Left ventricle myocardium superior (tissue), 1 donor: ENCODE measurements around the gene RTN4R. TPM values are rescaled to one million over a fixed set of nuclear protein-coding genes. Genes with fewer than 3 reads are reported as not detected.
"Not testable (repeated sequence)": the region's sequence is repeated elsewhere in the genome, so short reads cannot be mapped to it uniquely, and the experiment has no call there.

ENCODE experiments used
- ATAC-seq: fragments of 200-7000 bp; cut with Tn5 transposase; one replicate; pipeline ENCODE4 v1.9.1; 2020; ENCODE audit warnings: mild to moderate bottlenecking, moderate library complexity
- DNase-seq: peaks from one replicate; pipeline ENCODE4 v3.0.0-alpha.2; 2020
- intact Hi-C: fragments of 100-400 bp; cut with micrococcal nuclease; formaldehyde crosslinking; loops from one replicate; pipeline ENCODE4 v1.11.0; 2022
- total RNA-seq: library from RNA; stranded (reverse); fragmentation: NEBNext Ultra II Directional; extraction: Animal tissue kit (Norgen Biotek cat#: 25700); gene quantifications from one replicate; pipeline ENCODE4 v1.2.1, GENCODE V29; 2021
- donor health status: DM: no; HTN: yes; CAD: no; lungs with severe emphysema.

RTN4R gene
- total RNA-seq, 1 donor from 2014 or later: 1.2 TPM

GRCh38 chr22:20290578-20291248, 22.6 kb upstream of the RTN4R start:
- no peak for DNase-seq
- intact Hi-C loops: no loop called here
- no peak for ATAC-seq

- DNase-seq: no peak
- ATAC-seq: no peak
- intact Hi-C loops: no loop called here
These were observed 21.9 kb upstream of the RTN4R start for GRCh38 chr22:20290045-20290392.

DNA sequence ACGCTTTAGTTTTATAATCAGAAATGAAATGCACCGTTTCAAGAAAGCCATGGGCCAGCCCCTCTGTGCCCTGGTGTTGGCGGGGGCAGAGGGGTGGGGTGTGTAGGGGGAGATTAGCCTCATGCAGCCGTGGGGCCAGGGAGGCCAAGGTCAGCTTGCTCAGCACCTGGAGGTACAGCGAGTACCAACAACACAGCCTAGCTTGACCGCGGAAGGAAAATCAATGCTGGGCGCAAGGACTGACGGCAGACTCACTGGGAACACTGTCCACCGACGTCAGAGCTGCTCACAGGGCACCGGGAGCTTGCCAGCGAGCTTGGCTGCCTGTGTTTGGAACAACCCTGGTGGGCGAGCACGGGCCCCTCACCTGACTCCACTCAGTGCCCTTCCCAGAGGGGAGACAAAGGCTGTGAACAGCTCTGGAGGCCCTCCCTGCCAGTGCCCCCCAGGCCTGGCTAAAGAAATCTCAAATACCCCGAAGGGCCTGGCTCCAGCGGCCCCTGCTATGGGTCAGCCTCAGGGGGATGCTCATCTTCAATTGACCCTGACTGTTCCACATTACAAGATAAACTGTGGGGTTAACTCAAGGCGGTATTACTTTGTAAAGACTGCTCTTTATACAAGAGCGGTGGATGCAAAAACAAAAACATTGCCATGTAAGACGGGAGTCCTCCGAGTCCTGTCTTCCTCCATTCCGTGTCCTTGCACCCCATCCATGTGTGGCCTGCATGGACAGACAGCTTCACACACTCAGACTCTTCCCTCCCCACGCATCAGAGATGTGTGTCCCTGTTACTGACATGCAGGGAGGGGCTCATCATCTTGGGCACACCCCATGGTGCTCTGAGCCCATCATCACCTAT, 21.3 kb upstream of the RTN4R start:
- DNase-seq, intact Hi-C loops, ATAC-seq: not testable (repeated sequence)

DNA sequence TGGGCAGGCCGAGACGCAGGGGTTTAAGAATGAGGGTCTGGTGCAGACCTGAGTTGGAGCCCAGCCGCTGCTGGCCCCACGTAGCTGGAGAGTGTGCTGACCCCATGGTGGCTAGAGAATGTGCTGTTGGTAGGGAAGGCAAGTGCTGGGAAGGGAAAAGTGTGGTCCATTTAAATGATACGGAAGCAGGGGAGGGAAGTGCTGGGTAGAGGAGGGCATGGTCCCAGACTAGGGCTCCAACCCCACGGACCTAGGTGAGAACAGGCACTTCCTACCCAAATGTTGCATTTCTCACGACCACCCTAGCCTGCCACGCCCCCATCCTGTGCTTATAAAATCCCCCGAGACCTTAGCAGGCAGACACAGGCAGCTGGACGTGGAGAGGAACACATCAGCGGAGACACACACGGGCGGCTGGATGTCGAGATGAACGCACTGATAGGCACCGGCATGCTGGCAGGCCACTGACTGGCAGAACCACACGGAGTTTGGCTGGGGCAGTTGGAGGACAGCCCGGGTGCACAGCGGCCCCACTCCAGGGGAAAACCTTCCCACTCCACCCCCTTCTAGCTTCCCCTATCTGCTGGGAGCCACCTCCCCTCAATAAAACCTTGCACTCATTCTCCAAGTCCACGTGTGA, 18.8 kb upstream of the RTN4R start:
- intact Hi-C loops, DNase-seq, ATAC-seq: not testable (repeated sequence)

GRCh38 chr22:20286312-20286660, 18.2 kb upstream of the RTN4R start:
- not testable (repeated sequence) for ATAC-seq

GRCh38 chr22:20285473-20286311, 17.6 kb upstream of the RTN4R start:
- intact Hi-C loops: not testable (repeated sequence)

More at GRCh38 chr22:20286312-20286660, 18.2 kb upstream of the RTN4R start:
- DNase-seq, intact Hi-C loops: not testable (repeated sequence)

DNA sequence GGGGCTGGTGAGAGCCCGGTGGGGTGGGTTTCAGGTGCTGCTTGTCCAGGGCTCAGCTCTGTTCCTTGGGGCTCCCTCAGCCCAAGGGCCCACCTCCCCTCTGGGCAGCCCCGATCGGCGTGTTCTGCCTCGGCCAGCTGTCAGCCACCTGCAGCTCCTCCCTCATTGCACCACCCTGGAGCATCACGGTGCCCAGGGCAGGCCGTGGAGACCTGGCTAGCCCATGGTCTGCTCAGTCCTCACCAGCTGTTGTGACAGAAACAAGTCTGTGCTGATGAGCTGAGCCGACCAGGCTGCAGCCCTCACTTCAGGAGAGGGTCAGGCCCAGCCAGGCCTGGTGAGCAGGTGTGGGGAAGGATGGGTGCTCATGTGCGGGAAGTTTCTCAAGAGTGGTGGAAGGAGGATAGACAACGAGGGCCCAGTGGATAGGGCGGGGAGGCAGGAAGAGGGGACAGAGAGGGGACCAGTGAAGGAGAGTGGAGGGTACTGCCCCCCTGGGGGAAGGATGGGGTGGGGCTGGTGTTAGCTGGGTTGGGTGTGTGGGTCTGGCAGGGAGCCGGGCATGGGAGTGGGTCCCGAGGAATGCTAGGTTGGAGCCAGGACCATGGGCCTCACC, 16.5 kb upstream of the RTN4R start:
- DNase-seq (no peak), ATAC-seq (no peak)
- intact Hi-C loops: no loop called here

More at GRCh38 chr22:20285473-20286311, 17.6 kb upstream of the RTN4R start:
- ATAC-seq: peak; percentile 91
- DNase-seq: peak; percentile 83

GRCh38 chr22:20283674-20284066, 15.6 kb upstream of the RTN4R start:
- intact Hi-C loops: no loop called here
- no peak for ATAC-seq
- no peak for DNase-seq

DNA sequence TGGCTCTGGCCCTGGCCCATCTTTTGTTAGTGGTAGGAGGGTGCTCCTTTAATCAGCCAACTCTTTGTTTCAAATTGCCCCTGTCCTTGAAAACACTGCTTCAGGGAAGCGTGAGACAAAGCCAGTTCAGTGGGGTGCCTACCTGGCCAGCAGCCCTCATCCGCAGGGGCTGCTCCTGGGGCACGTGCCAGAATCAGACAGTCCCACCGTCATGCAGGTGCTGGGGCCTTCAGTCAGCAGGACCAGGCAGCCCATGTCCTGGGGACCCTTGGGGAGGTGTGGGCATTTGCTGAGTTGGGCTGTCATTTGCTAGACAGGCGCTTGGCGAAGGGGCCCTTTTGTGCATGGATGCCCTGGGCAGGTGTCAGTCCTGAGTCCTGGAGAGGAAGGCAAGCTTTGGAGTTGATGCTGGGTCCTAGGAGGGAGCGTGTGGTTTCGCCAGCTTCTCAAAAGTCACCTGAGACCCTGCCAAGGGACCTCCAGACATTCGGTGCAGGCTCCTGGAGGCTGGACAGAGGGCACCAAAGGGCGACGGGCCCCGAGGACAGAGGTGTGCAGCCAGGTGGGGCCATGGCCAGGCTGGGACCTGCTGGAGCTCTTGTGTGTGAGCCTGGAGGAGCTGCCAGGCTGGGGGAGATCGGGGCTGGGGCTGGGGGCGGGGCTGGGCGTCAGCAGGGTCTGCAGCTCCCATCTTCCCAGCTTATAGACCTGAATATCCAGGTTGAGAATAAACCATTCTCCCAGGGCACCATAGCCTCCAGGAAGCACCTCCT, 15.0 kb upstream of the RTN4R start:
- DNase-seq (no peak), ATAC-seq (no peak)
- intact Hi-C loops: no loop called here

DNA sequence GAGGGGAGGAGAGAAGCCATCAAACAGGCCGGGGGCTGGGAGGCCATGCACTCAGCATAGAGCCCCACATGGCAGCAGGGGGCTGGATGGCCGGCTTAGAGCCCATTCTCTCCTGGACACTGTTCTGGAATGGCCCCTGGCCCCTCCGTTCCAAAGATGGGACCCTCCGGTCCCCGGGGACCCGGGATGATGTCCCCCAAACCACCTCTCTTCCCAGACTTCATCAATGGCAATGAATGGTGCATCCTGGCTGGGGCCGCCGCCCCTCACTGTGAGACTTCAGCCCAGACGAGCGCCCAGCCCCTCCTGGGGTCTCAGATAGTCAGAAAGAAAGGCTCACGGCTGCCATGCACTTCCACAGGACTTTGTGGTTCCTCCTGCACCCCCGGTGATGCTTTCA, 13.8 kb upstream of the RTN4R start:
- intact Hi-C loops: no loop called here

DNA sequence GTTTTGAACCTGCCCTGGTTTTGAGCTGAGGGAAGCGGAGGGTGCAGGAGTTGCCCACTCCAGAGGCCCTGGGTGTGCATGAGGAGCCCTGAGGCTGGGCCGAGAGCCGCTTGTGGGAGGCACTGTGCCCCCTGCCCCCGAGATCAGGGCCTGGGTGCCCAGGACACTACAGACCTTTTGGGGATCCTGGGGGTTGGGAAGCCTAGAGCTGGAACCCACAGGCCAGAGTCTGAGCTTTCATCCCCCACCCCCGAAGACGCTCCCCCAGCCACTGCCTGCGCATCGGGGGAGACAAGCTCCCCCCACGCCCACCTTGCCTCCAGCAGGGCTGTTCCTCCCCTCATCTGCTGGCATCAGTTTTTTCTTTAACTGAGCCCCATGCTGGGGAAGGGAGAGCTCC, 13.4 kb upstream of the RTN4R start:
- ATAC-seq, intact Hi-C loops, DNase-seq: not testable (repeated sequence)

More for the DNA sequence above, 13.8 kb upstream of the RTN4R start:
- DNase-seq (no peak), ATAC-seq (no peak)

DNA sequence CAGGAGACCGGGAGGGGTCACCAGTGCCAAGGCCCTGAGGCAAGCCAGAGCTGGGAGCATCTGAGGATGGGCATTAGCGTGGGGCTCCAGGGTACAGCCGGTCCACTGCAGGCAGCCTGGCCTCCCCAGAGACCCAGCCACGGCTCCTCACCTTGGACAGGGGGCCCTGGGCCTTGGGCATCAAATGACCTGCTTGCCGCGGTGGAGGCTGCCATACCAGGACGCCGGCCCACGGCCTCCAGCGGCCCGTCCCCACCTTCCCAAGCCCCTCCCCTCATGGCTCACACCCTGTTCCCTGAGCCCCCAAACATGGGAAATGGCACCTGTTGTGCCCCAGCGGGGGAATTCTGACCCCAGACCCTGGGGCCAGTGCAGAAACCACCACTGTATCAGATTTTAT, 12.7 kb upstream of the RTN4R start:
- intact Hi-C loops: no loop called here
- DNase-seq: no peak
- no peak for ATAC-seq

DNA sequence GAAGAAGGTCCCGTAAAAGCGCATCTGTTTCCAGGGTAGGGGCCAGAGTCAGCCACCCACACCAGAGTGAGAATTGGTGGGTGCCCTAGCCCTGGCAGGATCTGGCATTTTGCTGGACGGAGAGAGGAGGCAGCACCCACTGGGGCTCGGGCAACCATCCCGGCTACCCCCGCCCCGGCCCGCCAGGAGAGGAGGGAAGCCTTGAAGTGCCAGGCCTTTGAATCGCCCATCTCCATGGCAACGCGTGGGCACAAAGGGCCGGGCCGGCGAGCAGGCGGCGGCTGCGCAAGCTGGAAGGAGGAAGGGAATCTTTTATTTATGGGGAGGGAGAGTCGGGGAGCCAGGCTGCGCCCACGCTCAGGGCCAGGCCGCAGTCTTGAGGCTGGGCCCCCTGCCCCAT, 12.0 kb upstream of the RTN4R start:
- DNase-seq, intact Hi-C loops, ATAC-seq: not testable (repeated sequence)

DNA sequence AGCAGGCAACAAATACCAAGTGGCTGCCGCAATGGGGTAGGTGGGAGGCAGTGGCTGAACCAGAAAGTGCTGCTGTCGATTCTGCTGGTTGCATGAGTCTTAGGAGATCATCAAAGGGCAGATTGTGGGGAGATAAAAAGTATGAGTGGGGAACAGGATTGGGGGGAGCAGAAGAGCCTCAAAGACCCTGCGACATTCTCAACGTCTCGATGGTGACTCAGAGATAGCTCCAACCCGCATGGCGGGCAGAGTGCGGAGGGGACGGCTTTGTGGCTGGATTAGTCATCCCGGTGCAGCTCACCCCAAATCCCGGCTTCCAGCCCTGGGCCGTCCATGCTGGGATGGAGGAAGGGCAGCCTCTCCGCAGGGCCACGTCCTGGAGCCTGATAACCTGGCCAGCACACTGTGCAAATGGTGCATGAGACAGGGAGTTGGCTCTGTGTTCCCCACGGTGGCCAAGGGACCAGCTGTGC, 11.6 kb upstream of the RTN4R start:
- no peak for DNase-seq
- no peak for ATAC-seq
- intact Hi-C loops: no loop called here

DNA sequence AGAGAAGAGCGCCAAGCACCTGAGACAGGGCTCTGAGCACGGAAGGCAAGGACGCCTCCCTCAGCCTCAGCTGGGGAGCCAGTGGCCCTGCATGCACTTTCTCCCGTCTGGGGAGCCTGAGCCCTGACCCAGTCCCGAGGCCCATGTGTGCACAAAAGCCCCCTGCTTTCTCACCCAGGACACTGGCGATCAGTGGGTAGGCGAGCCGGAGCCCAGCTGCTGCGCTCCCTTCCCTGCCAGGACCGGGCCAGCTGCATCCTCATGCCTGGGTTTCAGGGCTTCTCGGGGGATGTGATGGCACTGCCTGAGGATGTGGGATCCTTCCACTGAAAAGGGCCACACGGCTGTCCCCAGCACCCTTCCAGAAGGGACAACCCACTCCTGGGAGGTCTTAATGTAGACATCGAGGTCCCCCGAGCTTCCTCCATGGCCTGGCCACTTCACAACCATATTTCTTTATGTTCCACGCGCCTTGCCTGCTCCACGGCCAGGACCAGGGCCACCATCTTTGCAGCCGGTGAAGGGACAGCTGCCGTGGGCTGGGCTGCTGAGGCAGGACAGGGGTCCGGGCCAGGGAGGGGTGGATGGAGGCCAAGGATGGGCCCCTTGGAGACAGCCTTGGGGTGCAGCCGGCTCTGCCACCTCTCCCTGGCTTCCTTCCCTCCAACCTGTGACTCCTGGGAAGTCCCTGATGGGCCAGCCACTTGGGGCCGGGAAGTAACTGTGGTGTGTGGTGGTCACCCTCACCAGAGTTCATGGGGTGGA, 10.8 kb upstream of the RTN4R start:
- ATAC-seq, intact Hi-C loops, DNase-seq: not testable (repeated sequence)

DNA sequence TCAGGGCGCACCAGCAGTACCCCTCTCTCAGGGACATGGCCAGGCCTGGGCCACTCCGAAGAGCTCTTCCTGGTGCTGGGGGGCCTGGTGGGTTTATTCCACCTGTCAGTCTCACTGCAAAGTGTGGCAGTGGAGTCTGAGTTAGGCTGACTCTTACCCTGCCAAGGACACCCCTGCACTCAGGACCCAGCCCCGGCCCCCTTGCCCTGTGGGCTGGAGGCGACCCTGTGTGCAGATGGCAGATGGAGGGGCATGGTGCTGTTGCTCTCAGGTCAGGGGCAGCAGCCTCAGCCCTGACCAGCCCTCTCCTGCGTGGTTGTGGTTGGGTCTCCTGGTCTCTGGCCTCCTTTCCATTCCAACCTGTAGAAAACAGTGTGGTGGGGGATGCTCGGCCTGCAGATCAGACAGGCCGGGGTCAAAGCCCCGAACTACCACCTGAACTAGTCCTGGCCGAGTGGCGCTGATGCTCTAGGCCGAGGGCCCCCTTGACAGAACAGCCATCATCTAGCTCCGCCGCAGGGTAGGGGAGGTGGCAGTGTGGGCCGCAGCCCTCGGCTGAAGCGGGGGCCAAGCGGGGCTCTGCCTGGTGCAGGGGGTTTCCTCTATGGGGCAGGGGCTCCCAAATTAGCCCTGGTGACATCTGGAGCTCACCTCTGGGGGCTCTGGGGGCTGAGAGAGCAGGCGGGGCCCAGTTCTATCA, 10.0 kb upstream of the RTN4R start:
- ATAC-seq, intact Hi-C loops, DNase-seq: not testable (repeated sequence)

DNA sequence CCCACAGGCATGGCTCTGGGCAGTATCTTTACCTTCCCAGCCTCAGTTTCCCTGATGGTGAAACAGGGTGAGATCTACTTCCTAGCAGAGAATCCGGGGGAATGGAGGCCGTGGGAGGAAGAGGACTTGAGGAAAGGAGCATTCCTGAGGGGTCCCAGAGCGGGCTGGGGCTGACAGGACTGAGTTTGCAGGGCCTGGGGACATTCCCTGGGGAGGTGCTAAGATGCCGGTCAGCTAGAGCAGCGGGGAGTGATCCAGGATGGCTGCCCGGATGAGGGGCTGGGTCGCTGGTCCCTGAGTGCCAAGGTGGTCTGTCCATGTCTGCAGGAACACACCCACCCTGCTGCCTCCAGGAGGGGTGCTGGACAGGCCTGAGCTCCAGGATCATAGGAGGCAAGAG, 8.3 kb upstream of the RTN4R start:
- DNase-seq (no peak), ATAC-seq (no peak)
- intact Hi-C loops: no loop called here
